Kidney (tissue), 14 donors: ENCODE data around the gene EGFR. TPM values are rescaled to one million over a fixed set of nuclear protein-coding genes. Genes with fewer than 3 reads are reported as not detected.

Experiments
- DNase-seq, 5 donors: peaks; one replicate each; pipeline ENCODE4 v3.0.0-alpha.2; 2013 to 2020
- FAIRE-seq: peaks from 2 replicates; lab custom pipeline; 2012; peaks lifted over from hg19 to GRCh38; lab: Jason Lieb, UNC
- H3K27ac ChIP-seq, 2 donors: one replicate each; pipeline ENCODE4 v1.7.0; 2013; ENCODE audit warnings: low read depth in 2 of 2, low read length in 2 of 2, inconsistent platforms in 1 of 2
- H3K27me3 ChIP-seq: one replicate; pipeline ENCODE4 v1.7.1; 2013; ENCODE audit warnings: low read length, inconsistent platforms; ENCODE audit not compliant: control insufficient read depth, insufficient read depth
- H3K36me3 ChIP-seq, 3 donors: one replicate each; pipeline versions ENCODE4 v1.7.0 to v1.7.1; 2013; ENCODE audit warnings: low read length in 3 of 3, control low read depth in 1 of 3, inconsistent platforms in 1 of 3; ENCODE audit not compliant: insufficient read depth in 3 of 3, control insufficient read depth in 2 of 3
- H3K4me1 ChIP-seq, 3 donors: one replicate each; pipeline versions ENCODE4 v1.7.0 to v1.7.1; 2013; ENCODE audit warnings: low read length in 3 of 3, inconsistent platforms in 1 of 3, low read depth in 1 of 3; ENCODE audit not compliant: control insufficient read depth in 2 of 3, insufficient read depth in 2 of 3
- H3K4me3 ChIP-seq, 3 donors: one replicate each; pipeline versions ENCODE4 v1.7.0 to v1.8.1; 2013; ENCODE audit warnings: low read length in 3 of 3, control low read depth in 1 of 3, inconsistent platforms in 1 of 3
- H3K9ac ChIP-seq, 3 donors: one replicate each; pipeline versions ENCODE4 v1.7.0 to v1.7.1; 2013; ENCODE audit warnings: low read length in 3 of 3, control low read depth in 1 of 3, inconsistent platforms in 1 of 3
- H3K9me3 ChIP-seq, 3 donors: one replicate each; pipeline versions ENCODE4 v1.7.0 to v1.7.1; 2013; ENCODE audit warnings: low read length in 3 of 3, control low read depth in 1 of 3, inconsistent platforms in 1 of 3; ENCODE audit not compliant: control insufficient read depth in 2 of 3, insufficient read depth in 1 of 3
- intact Hi-C: fragments of 100-400 bp; cut with DNase I; formaldehyde crosslinking; loops from one replicate; pipeline ENCODE4 v1.11.1; 2022
- polyA plus RNA-seq: library from polyadenylated mRNA; stranded (reverse); fragments of 350-450 nt; fragmentation: Illumina TruSeq; extraction: RNeasy Lipid Tissue Mini Kit (QIAGEN cat#74804); gene quantifications from one replicate; pipeline ENCODE4 v1.2.3, GENCODE V29; 2014; ENCODE audit warnings: low read depth, low replicate concordance; ENCODE audit not compliant: insufficient read depth
- total RNA-seq: library from RNA; stranded (reverse); fragmentation: NEBNext Ultra II Directional; extraction: Animal tissue kit (Norgen Biotek cat#: 25700); gene quantifications from one replicate; pipeline ENCODE4 v1.2.1, GENCODE V29; 2021
- TF ChIP-seq, protein P1 (sequence below): IDR thresholded peaks from 3 replicates; pipeline ENCODE4 v1.5.1; 2012; ENCODE audit warnings: mild to moderate bottlenecking, moderate library complexity, borderline replicate concordance; ENCODE audit not compliant: insufficient read depth; ENCODE audit errors: extremely low read depth
- donor health status: control.
- donor health status: control.
- donor health status: control.
- donor health status: control.
- donor health status: control.
- donor health status: DM: yes; HTN: yes; CAD: no.
- donor health status: Normal renal cell carcinoma (clear cell type).

Gene EGFR
- total and polyA plus RNA-seq, 2 donors from 2014 or later = 5.9 to 61.3 TPM

DNA sequence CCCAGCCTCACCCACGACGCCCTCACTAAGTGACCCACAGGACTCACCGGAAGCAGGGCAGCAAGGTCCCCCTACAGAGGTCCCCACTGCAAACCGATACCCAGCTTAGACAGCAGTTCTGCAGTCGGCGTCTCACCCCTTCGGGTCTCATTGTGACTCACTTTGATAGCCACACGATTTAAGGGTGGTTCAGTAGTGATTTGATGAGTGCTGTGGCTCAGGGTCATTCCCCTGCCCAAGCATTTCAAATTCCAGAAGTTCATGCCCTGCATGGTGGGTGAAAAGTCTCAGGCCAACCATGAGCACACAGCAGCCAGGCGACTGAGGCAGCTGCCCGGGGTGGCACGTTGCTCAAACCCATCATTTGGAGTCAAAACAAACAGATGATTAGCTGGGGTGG lies 93.2 kb downstream of the EGFR start:
- TF ChIP-seq, protein P1, sequence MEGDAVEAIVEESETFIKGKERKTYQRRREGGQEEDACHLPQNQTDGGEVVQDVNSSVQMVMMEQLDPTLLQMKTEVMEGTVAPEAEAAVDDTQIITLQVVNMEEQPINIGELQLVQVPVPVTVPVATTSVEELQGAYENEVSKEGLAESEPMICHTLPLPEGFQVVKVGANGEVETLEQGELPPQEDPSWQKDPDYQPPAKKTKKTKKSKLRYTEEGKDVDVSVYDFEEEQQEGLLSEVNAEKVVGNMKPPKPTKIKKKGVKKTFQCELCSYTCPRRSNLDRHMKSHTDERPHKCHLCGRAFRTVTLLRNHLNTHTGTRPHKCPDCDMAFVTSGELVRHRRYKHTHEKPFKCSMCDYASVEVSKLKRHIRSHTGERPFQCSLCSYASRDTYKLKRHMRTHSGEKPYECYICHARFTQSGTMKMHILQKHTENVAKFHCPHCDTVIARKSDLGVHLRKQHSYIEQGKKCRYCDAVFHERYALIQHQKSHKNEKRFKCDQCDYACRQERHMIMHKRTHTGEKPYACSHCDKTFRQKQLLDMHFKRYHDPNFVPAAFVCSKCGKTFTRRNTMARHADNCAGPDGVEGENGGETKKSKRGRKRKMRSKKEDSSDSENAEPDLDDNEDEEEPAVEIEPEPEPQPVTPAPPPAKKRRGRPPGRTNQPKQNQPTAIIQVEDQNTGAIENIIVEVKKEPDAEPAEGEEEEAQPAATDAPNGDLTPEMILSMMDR = no peak
- no peak overlapping the region for H3K4me3 ChIP-seq
- H3K27ac ChIP-seq = peak overlapping the region; percentile 2 to 30
- peaks cover 6 to 7% (median 6%) of the 10 kb centered on the region in 3 donors for H3K4me1 ChIP-seq
- H3K27me3 ChIP-seq = no peaks in the 10 kb centered on the region
- DNase-seq = no peak
- H3K9me3 ChIP-seq = no peaks in the 10 kb centered on the region
- H3K36me3 ChIP-seq = no peaks in the 10 kb centered on the region
- no peak overlapping the region for H3K9ac ChIP-seq
- intact Hi-C loops = no loop called here
- no peak for FAIRE-seq

DNA sequence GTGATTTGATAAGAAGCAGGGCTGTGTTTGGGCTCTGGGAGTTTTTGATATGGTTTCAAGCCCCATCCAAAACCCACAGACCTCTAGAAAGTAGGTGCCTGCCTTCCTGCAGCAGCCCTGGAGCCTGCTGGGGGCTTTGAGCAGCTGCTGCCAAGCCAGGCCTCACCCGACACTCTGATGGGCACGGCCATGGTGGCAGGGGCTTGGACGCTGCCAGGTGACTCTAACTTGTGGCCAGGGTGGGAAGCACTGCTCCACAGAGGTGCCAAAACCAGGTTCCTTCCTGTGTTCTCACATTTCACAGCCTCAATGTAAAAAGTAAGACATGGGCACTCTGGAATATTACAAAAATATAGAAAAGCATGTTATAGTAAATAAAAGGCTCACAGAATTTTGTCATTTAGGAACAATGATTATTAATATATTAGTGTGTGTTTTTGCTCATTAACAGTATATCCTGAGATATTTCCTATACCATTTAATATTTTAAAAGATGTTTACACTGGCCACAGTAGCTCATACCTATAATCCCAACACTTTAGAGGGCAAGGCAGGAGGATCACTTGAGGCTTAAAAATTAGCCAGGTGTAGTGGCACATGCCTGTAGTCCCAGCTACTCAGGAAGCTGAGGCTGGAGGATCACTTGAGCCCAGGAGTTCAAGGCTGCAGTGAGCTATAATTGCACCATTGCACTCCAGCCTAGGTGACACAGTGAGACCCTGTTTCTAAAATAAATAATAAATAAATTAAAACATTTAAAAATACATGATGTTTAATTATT lies 95.1 kb downstream of the EGFR start:
- H3K4me1 ChIP-seq = peaks cover 5 to 6% (median 6%) of the 10 kb centered on the region in 3 donors
- H3K36me3 ChIP-seq = no peaks in the 10 kb centered on the region
- H3K27ac ChIP-seq = no peak overlapping the region
- FAIRE-seq (no peak), DNase-seq (peak in 1 of 5 donors; percentile 3)
- TF ChIP-seq, protein P1 = no peak
- intact Hi-C loops = no loop called here
- no peak overlapping the region for H3K4me3 ChIP-seq
- no peak overlapping the region for H3K9ac ChIP-seq
- no peaks in the 10 kb centered on the region for H3K27me3 ChIP-seq
- H3K9me3 ChIP-seq = no peaks in the 10 kb centered on the region

DNA sequence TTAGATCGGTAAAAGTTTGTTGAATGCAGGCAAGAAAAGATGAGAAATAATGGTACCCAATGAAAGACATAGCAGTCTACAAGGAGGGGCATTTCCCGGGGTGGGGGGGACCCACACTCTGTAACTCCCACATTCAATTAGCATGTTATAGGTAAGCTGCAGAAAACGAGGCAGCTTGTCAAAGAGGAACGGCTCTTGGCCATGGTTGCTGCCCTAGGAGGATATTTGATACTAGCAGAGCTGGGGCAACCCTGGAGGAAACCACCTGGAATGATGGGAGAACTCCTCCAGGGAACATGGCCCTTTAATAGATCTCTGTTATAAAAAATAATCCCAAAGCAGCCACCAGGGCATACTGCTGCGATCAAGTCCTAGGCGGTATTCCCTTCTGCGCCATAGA lies 98.5 kb downstream of the EGFR start:
- no peaks in the 10 kb centered on the region for H3K27me3 ChIP-seq
- H3K27ac ChIP-seq = no peak overlapping the region
- H3K36me3 ChIP-seq = no peaks in the 10 kb centered on the region
- H3K9me3 ChIP-seq = no peaks in the 10 kb centered on the region
- no peak overlapping the region for H3K4me3 ChIP-seq
- DNase-seq (peak in 1 of 5 donors; percentile 6), FAIRE-seq (no peak)
- TF ChIP-seq, protein P1 = no peak
- intact Hi-C loops = no loop called here
- no peaks in the 10 kb centered on the region for H3K4me1 ChIP-seq
- no peak overlapping the region for H3K9ac ChIP-seq
